Brain microvascular endothelial cell (primary cell): Measurements from ENCODE around the gene MYLK4.
A peak's percentile ranks its signal among the peaks of the same experiment; 100 is the strongest.

Experiments
- DNase-seq: peaks from one replicate; pipeline ENCODE4 v3.0.0-alpha.2; 2020
- H3K27ac ChIP-seq: fragments of 250-450 bp; sonication (Bioruptor Pico); 2 replicates; pipeline ENCODE4 v1.5.1; 2020; ENCODE audit warnings: mild to moderate bottlenecking, moderate library complexity
- H3K27me3 ChIP-seq: fragments of 250-450 bp; sonication (Bioruptor Pico); replicated peaks from 2 replicates; pipeline ENCODE4 v1.5.1; 2020; ENCODE audit warnings: mild to moderate bottlenecking
- H3K36me3 ChIP-seq: fragments of 250-450 bp; sonication (Bioruptor Pico); replicated peaks from 2 replicates; pipeline ENCODE4 v1.5.1; 2020; ENCODE audit warnings: mild to moderate bottlenecking
- H3K4me3 ChIP-seq: 2 replicates; pipeline ENCODE4 v1.5.1; 2011; ENCODE audit warnings: low read depth, mild to moderate bottlenecking, control low read depth, low read length, moderate library complexity
- CTCF ChIP-seq: IDR thresholded peaks from 2 replicates; pipeline ENCODE4 v1.5.1; 2011; ENCODE audit warnings: low read depth, mild to moderate bottlenecking, moderate library complexity, low read length, control low read depth, inconsistent platforms; ENCODE audit errors: missing control alignments
- in situ Hi-C: cut with HindIII; loops from 2 replicates; pipeline ENCODE4 v1.10.0; 2017; ENCODE audit warnings: low sequenced_read_pairs, low pct_ligation_motif_present

Gene MYLK4

DNA sequence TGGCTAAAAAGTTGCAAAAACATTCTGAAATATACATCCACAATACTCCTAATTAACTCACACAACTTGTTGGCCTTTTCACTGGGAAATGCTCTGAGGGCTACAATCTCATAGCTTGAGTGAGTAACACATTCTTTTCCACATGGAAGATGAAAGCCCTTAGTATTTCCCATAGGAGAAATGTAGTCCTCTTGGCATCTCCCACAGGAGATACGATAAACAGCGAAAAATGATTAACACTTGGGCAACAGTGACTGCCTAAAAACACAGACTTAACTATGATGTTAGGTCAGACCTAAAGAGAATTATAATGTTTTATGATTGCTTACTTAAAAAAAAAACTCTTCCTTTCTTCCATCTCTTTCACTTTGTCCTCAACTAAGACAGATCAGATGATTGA lies 9.0 kb downstream of the MYLK4 start:
- no peak for TF ChIP-seq CTCF
- no peak overlapping the region for H3K27ac ChIP-seq
- no peak for DNase-seq
- H3K27me3 ChIP-seq, result no peaks in the 10 kb centered on the region
- no peak overlapping the region for H3K4me3 ChIP-seq
- no peaks in the 10 kb centered on the region for H3K36me3 ChIP-seq
- in situ Hi-C loops, result no loop called here

GRCh38 chr6:2740581-2740980 lies 10.1 kb downstream of the MYLK4 start:
- no peaks in the 10 kb centered on the region for H3K36me3 ChIP-seq
- DNase-seq, result no peak
- H3K27me3 ChIP-seq, result no peaks in the 10 kb centered on the region
- in situ Hi-C loops, result no loop called here
- no peak for TF ChIP-seq CTCF
- H3K27ac ChIP-seq, result no peak overlapping the region
- H3K4me3 ChIP-seq, result no peak overlapping the region

- H3K27me3 ChIP-seq, result no peaks in the 10 kb centered on the region
- DNase-seq, result peak; percentile 92
- TF ChIP-seq CTCF, result no peak
- H3K27ac ChIP-seq, result peak overlapping the region; percentile 39
- H3K36me3 ChIP-seq, result no peaks in the 10 kb centered on the region
- H3K4me3 ChIP-seq, result no peak overlapping the region
- in situ Hi-C loops, result no loop called here
Measured at GRCh38 chr6:2739335-2739734, 11.4 kb downstream of the MYLK4 start.

GRCh38 chr6:2738373-2738979 lies 12.2 kb downstream of the MYLK4 start:
- TF ChIP-seq CTCF, result peak; percentile 88
- H3K36me3 ChIP-seq, result no peaks in the 10 kb centered on the region
- H3K4me3 ChIP-seq, result no peak overlapping the region
- peak; percentile 66 for DNase-seq
- peak overlapping the region; percentile 39 for H3K27ac ChIP-seq
- H3K27me3 ChIP-seq, result no peaks in the 10 kb centered on the region
- in situ Hi-C loops, result no loop called here

DNA sequence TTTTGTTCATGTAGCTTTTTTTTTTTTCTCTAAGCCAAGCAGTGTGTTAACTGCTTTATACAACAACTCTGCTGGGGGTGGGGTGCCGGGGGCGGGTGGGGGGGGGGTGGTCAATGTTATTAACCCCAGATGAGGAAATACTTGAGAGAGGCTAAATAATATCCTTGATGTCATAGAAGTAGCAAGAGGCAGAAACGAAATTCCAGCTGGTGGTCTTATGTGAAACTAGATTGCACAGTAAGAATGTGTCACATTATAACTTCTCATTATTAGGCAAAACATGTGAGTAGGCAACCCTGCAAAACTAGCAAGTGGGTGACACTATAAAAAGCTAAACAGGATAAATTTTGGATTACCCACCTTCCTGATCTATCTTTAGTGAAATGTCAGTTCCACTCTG lies 12.8 kb downstream of the MYLK4 start:
- no peak for TF ChIP-seq CTCF
- Histone ChIP-seq H3K27ac (no peak overlapping the region), H3K4me3 (no peak overlapping the region), H3K27me3 (no peaks in the 10 kb centered on the region), H3K36me3 (no peaks in the 10 kb centered on the region)
- no peak for DNase-seq
- in situ Hi-C loops, result no loop called here

- DNase-seq, result no peak
- H3K36me3 ChIP-seq, result no peaks in the 10 kb centered on the region
- no peak overlapping the region for H3K4me3 ChIP-seq
- H3K27ac ChIP-seq, result no peak overlapping the region
- in situ Hi-C loops, result no loop called here
- no peak for TF ChIP-seq CTCF
- H3K27me3 ChIP-seq, result no peaks in the 10 kb centered on the region
Measured at GRCh38 chr6:2734488-2735166, 16.1 kb downstream of the MYLK4 start.
